IMR-90 (cell line): Measurements from ENCODE around the gene HEATR9. TPM values are rescaled to one million over a fixed set of nuclear protein-coding genes. Genes with fewer than 3 reads are reported as not detected.

ENCODE experiments used
- ATAC-seq: fragments of 200-7000 bp; cut with Tn5 transposase; 2 replicates; pipeline ENCODE4 v1.9.1; 2020; ENCODE audit warnings: low read depth, mild to moderate bottlenecking, moderate library complexity
- BruUV-seq: library from RNA; stranded (reverse); fragments of 400-500 nt; replicated peaks from 2 replicates; lab custom pipeline; 2021; lab: Mats Ljungman, UMichigan
- CTCF ChIA-PET: fragments of 300-600 bp; formaldehyde crosslinking; extraction: SDS; loops from one replicate; lab custom pipeline; 2021; ENCODE audit warnings: antibody characterized with exemption; lab: Yijun Ruan, JAX
- POLR2A ChIA-PET: fragments of 300-600 bp; sonication (Branson Sonifier 250); formaldehyde crosslinking; loops from one replicate; lab custom pipeline; 2022; ENCODE audit warnings: antibody characterized with exemption; ENCODE audit not compliant: unreplicated experiment; lab: Charles Lee
- DNase-seq: peaks from one replicate; pipeline ENCODE4 v3.0.0; 2013
- H2AFZ ChIP-seq: replicated peaks from 2 replicates; pipeline ENCODE3; 2013; ENCODE audit warnings: low read length, mild to moderate bottlenecking; ENCODE audit not compliant: poor library complexity
- H2AK5ac ChIP-seq: 2 replicates; pipeline ENCODE4 v1.6.1; 2013; ENCODE audit warnings: low read depth, low read length, inconsistent platforms
- H2AK9ac ChIP-seq: replicated peaks from 2 replicates; pipeline ENCODE3; 2013; ENCODE audit warnings: mild to moderate bottlenecking, low read depth, low read length, moderate library complexity; ENCODE audit not compliant: poor library complexity
- H2BK120ac ChIP-seq: 2 replicates; pipeline ENCODE4 v1.6.1; 2013; ENCODE audit warnings: low read depth, low read length, inconsistent platforms
- H2BK15ac ChIP-seq: 3 replicates; pipeline ENCODE4 v1.6.1; 2013; ENCODE audit warnings: low read depth, low read length, inconsistent platforms
- H2BK20ac ChIP-seq: 2 replicates; pipeline ENCODE4 v1.6.1; 2013; ENCODE audit warnings: low read depth, mild to moderate bottlenecking, inconsistent platforms, low read length, moderate library complexity
- H2BK5ac ChIP-seq: 2 replicates; pipeline ENCODE4 v1.6.1; 2013; ENCODE audit warnings: mild to moderate bottlenecking, low read depth, low read length, inconsistent platforms; ENCODE audit not compliant: poor library complexity, severe bottlenecking
- H3K14ac ChIP-seq: replicated peaks from 2 replicates; pipeline ENCODE4 v1.6.1; 2013; ENCODE audit warnings: low read depth, low read length, inconsistent platforms
- H3K18ac ChIP-seq: 2 replicates; pipeline ENCODE4 v1.6.1; 2013; ENCODE audit warnings: low read depth, low read length, control low read depth
- H3K23ac ChIP-seq: 2 replicates; pipeline ENCODE4 v1.6.1; 2013; ENCODE audit warnings: low read depth, low read length, inconsistent platforms
- H3K27ac ChIP-seq: 2 replicates; pipeline ENCODE4 v1.5.1; 2013; ENCODE audit warnings: mild to moderate bottlenecking, control low read depth, low read length; ENCODE audit not compliant: insufficient read depth
- H3K27me3 ChIP-seq: 2 replicates; pipeline ENCODE4 v1.6.1; 2013; ENCODE audit warnings: low read length; ENCODE audit not compliant: control insufficient read depth, insufficient read depth
- H3K36me3 ChIP-seq: 2 replicates; pipeline ENCODE4 v1.6.1; 2013; ENCODE audit warnings: low read length, mixed read lengths; ENCODE audit not compliant: control insufficient read depth, insufficient read depth
- H3K4ac ChIP-seq: 2 replicates; pipeline ENCODE4 v1.6.1; 2013; ENCODE audit warnings: low read depth, low read length, inconsistent platforms
- H3K4me1 ChIP-seq: 2 replicates; pipeline ENCODE4 v1.6.1; 2013; ENCODE audit warnings: low read length, mixed read lengths; ENCODE audit not compliant: control insufficient read depth, insufficient read depth
- H3K4me2 ChIP-seq: 2 replicates; pipeline ENCODE4 v1.6.1; 2013; ENCODE audit warnings: low read depth, mild to moderate bottlenecking, control low read depth, low read length, moderate library complexity
- H3K4me3 ChIP-seq: 2 replicates; pipeline ENCODE4 v1.5.1; 2013; ENCODE audit warnings: low read depth, mild to moderate bottlenecking, control low read depth, low read length, moderate library complexity; ENCODE audit not compliant: insufficient read depth
- H3K56ac ChIP-seq: 2 replicates; pipeline ENCODE4 v1.6.1; 2013; ENCODE audit warnings: low read length, inconsistent platforms; ENCODE audit not compliant: insufficient read depth; ENCODE audit errors: extremely low read depth
- H3K79me1 ChIP-seq, 2 experiments: 2 replicates each; pipeline ENCODE4 v1.6.1; 2013; ENCODE audit warnings: low read length in 2 of 2, inconsistent platforms in 1 of 2, low read depth in 1 of 2
- H3K9ac ChIP-seq: 2 replicates; pipeline ENCODE4 v1.6.1; 2013; ENCODE audit warnings: low read depth, low read length, control low read depth
- H3K9me1 ChIP-seq: 2 replicates; pipeline ENCODE4 v1.6.1; 2013; ENCODE audit warnings: low read length, inconsistent platforms; ENCODE audit not compliant: insufficient read depth
- H3K9me3 ChIP-seq: 2 replicates; pipeline ENCODE4 v1.6.1; 2013; ENCODE audit warnings: low read length; ENCODE audit not compliant: control insufficient read depth, insufficient read depth
- H4K20me1 ChIP-seq: 2 replicates; pipeline ENCODE4 v1.6.1; 2013; ENCODE audit warnings: low read length, inconsistent platforms; ENCODE audit not compliant: insufficient read depth
- H4K5ac ChIP-seq: 2 replicates; pipeline ENCODE4 v1.6.1; 2013; ENCODE audit warnings: mild to moderate bottlenecking, low read depth, low read length, control low read depth
- H4K8ac ChIP-seq, 2 experiments: 2 replicates each; pipeline ENCODE4 v1.6.1; 2013; ENCODE audit warnings: low read depth in 2 of 2, low read length in 2 of 2, control low read depth in 1 of 2, inconsistent platforms in 1 of 2
- H4K91ac ChIP-seq: 2 replicates; pipeline ENCODE4 v1.6.1; 2013; ENCODE audit warnings: low read depth, low read length, inconsistent platforms; ENCODE audit not compliant: insufficient read depth
- FOS ChIP-seq: fragments of 150-350 bp; IDR thresholded peaks from 2 replicates; pipeline ENCODE4 v1.6.1; 2016; ENCODE audit warnings: low read depth, low read length
- WGBS, 2 experiments: methylation state at CpG; one replicate each; pipeline versions ENCODE4 v1.1.5 to v1.1.7; 2013; ENCODE audit warnings: missing lambda C conversion rate in 2 of 2; ENCODE audit not compliant: insufficient read length in 1 of 2; ENCODE audit errors: extremely low coverage in 2 of 2; 5-methylcytosine and 5-hydroxymethylcytosine counted together
- dilution Hi-C: fragments of 300-500 bp; cut with HindIII; formaldehyde crosslinking; loops from one replicate; pipeline ENCODE4 v1.14.3; 2018; ENCODE audit warnings: low sequenced_read_pairs; ENCODE audit not compliant: unreplicated experiment
- in situ Hi-C: fragments of 300-500 bp; cut with MboI; formaldehyde crosslinking; loops from 3 replicates; pipeline ENCODE4 v1.14.3; 2019; ENCODE audit warnings: low sequenced_read_pairs, inconsistent platforms, mixed read lengths
- intact Hi-C: fragments of 100-400 bp; cut with micrococcal nuclease; formaldehyde crosslinking; loops from 2 replicates; pipeline ENCODE4 v1.10.0; 2022
- polyA plus RNA-seq, 3 experiments: library from polyadenylated mRNA; depleted of rRNA; stranded (reverse); fragments of >200 nt; gene quantifications; 2 replicates each; pipeline ENCODE4 v1.2.3, GENCODE V29; 2012; ENCODE audit warnings: low replicate concordance in 1 of 3
- total RNA-seq: library from RNA; depleted of rRNA; stranded (reverse); fragments of >200 nt; gene quantifications from 2 replicates; pipeline ENCODE4 v1.2.3, GENCODE V29; 2012

The HEATR9 gene
- total and polyA plus RNA-seq, 2 of the 4 experiments (the other 2 are of a cell fraction) = not detected

- dilution Hi-C loops (no loop called here), intact Hi-C loops (no loop called here), in situ Hi-C loops (no loop called here)
- Histone ChIP-seq H3K79me1 (no peaks in the 10 kb centered on the region), H3K9ac (no peak overlapping the region), H3K4me3 (no peak overlapping the region), H4K5ac (no peak overlapping the region), H2BK20ac (no peak overlapping the region), H2BK5ac (no peak overlapping the region), H2AFZ (no peak overlapping the region), H4K91ac (no peak overlapping the region), H3K56ac (no peak overlapping the region), H3K27me3 (peaks cover 2% of the 10 kb centered on the region; the same call in 1 of the 2 replicates), H2BK15ac (no peak overlapping the region), H3K36me3 (no peaks in the 10 kb centered on the region), H4K20me1 (no peaks in the 10 kb centered on the region; the same call in 1 of the 2 replicates), H3K4me1 (no peaks in the 10 kb centered on the region), H3K4me2 (no peak overlapping the region), H3K9me3 (no peaks in the 10 kb centered on the region), H2AK9ac (no peak overlapping the region), H3K18ac (no peak overlapping the region), H3K23ac (no peak overlapping the region), H2BK120ac (no peak overlapping the region), H3K9me1 (no peaks in the 10 kb centered on the region; the same call in 1 of the 2 replicates), H3K27ac (no peak overlapping the region), H3K14ac (no peak overlapping the region), H2AK5ac (no peak overlapping the region), H3K4ac (no peak overlapping the region), H4K8ac (no peak overlapping the region)
- ATAC-seq = no peak
- WGBS, 2 experiments = 60% methylated on average over 1 of the region's 3 CpGs; no CpG with 5 or more reads in 1 of the 2 experiments
- DNase-seq = no peak
- no TSS peak for BruUV-seq
- ChIA-PET CTCF (no interaction called here), POLR2A (no interaction called here)
- no peak for TF ChIP-seq FOS
Measured at GRCh38 chr17:35912339-35912912, 43.7 kb upstream of the HEATR9 start.
